ENCODE results near the gene NKD2. TPM values are rescaled to one million over a fixed set of nuclear protein-coding genes. Genes with fewer than 3 reads are reported as not detected.

The NKD2 gene
- total RNA-seq, 1 experiment from 2014 or later: 20.4 TPM

GRCh38 chr5:997711-998110 is 10.9 kb upstream of the NKD2 start:
- H3K4me2 ChIP-seq (ENCODE audit: low read length): no peak overlapping the region
- intact Hi-C loops (cut with micrococcal nuclease): no loop called here
- no peak overlapping the region for H3K9ac ChIP-seq (ENCODE audit: low read length)
- no peaks in the 10 kb centered on the region for H3K36me3 ChIP-seq (ENCODE audit: control insufficient read depth in 1 of 2, insufficient read depth in 2 of 2, low read length in 2 of 2)
- RAD21 ChIA-PET (ENCODE audit: low non-redundant PET in 1 of 2, low total read pairs in 2 of 2, uncharacterized antibody in 2 of 2, unreplicated experiment in 2 of 2): no interaction called here
- no peak overlapping the region for H3K4me3 ChIP-seq (replicated peaks in 1 of 2; ENCODE audit: low read depth in 1 of 2, low read length in 2 of 2)
- H3K79me2 ChIP-seq (ENCODE audit: insufficient read depth, low read length): no peaks in the 10 kb centered on the region
- ATAC-seq (no peak), DNase-seq (ENCODE audit: low read depth, low spot score) (no peak)
- TF ChIP-seq REST (IDR thresholded peaks at IDR 0.05; ENCODE audit: low read depth): no peak
- TF ChIP-seq EZH2phosphoT487 (IDR thresholded peaks at IDR 0.05; ENCODE audit: borderline replicate concordance): no peak
- TF ChIP-seq ZBTB33 (IDR thresholded peaks at IDR 0.05; ENCODE audit: extremely low read depth, insufficient replicate concordance, low read length): no peak
- no peak for TF ChIP-seq SIN3A (IDR thresholded peaks at IDR 0.05; ENCODE audit: low read depth)
- no peak for TF ChIP-seq JUND (IDR thresholded peaks at IDR 0.05)
- no peak for TF ChIP-seq CEBPB (IDR thresholded peaks at IDR 0.05; ENCODE audit: low read depth)
- TF ChIP-seq YY1 (IDR thresholded peaks at IDR 0.05; ENCODE audit: extremely low read depth, insufficient replicate concordance, low read depth, low read length): no peak
- no peak for TF ChIP-seq EZH2 (IDR thresholded peaks at IDR 0.05)
- no peak for TF ChIP-seq ATF3 (IDR thresholded peaks at IDR 0.05)
- no peak for TF ChIP-seq RAD21 (IDR thresholded peaks at IDR 0.05; ENCODE audit: low read depth)
- TF ChIP-seq CBX3 (IDR thresholded peaks at IDR 0.05; ENCODE audit: low read depth): no peak
- TF ChIP-seq POLR2A (IDR thresholded peaks at IDR 0.05; ENCODE audit: borderline replicate concordance, extremely low read depth, insufficient read depth, insufficient read length): no peak
- TF ChIP-seq ELF1 (IDR thresholded peaks at IDR 0.05; ENCODE audit: borderline replicate concordance, low read depth): no peak
- no peak for TF ChIP-seq TCF7L2 (IDR thresholded peaks at IDR 0.05; ENCODE audit: borderline replicate concordance, extremely low read depth, insufficient read depth, insufficient read length)
- no peak for TF ChIP-seq POLR2AphosphoS5 (IDR thresholded peaks at IDR 0.05; ENCODE audit: low read depth, low read length)
- no peak for TF ChIP-seq CTCF (IDR thresholded peaks at IDR 0.05 in 2 of 3, conservative IDR thresholded peaks at IDR 0.05 in 1 of 3; ENCODE audit: borderline replicate concordance in 1 of 3, insufficient read depth in 1 of 3, low read depth in 2 of 3, low read length in 2 of 3)
- H4K20me1 ChIP-seq (ENCODE audit: insufficient read depth): no peaks in the 10 kb centered on the region
- H3K27me3 ChIP-seq (ENCODE audit: insufficient read depth, low read length): peaks cover 26% of the 10 kb centered on the region; the same call in 1 of the 2 replicates
- BruUV-seq (replicated peaks): no TSS peak
- no peaks in the 10 kb centered on the region for H3K9me3 ChIP-seq (ENCODE audit: control insufficient read depth in 1 of 2, insufficient read depth in 1 of 2, low read depth in 1 of 2, low read length in 2 of 2)
- CTCF ChIA-PET: no interaction called here
- no peak overlapping the region for H2AFZ ChIP-seq (ENCODE audit: low read depth, low read length, poor library complexity, severe bottlenecking)
- no peak overlapping the region for H3K27ac ChIP-seq (ENCODE audit: low read depth, low read length)
- POLR2A ChIA-PET: no interaction called here
- no peaks in the 10 kb centered on the region for H3K9me2 ChIP-seq (ENCODE audit: insufficient read depth)
- H3K4me1 ChIP-seq (ENCODE audit: control insufficient read depth in 1 of 2, insufficient read depth in 2 of 2, low read length in 2 of 2): peaks cover 8 to 15% of the 10 kb centered on the region in 2 experiments

All from HCT116 (cell line).